DMS153 treated with DMSO at 0.1 percent for 48 hours (cell line): Measurements from ENCODE around the gene FAM131A.
A peak's percentile ranks its signal among the peaks of the same experiment; 100 is the strongest.

Source experiments
- DNase-seq: peaks from one replicate; lab custom pipeline; 2025; ENCODE audit not compliant: unreplicated experiment; lab: John Stamatoyannopoulos, UW

Gene FAM131A

GRCh38 chr3:184315871-184316661 is 21.3 kb upstream of the FAM131A start:
- no peak for DNase-seq

GRCh38 chr3:184316792-184317191 is 20.6 kb upstream of the FAM131A start:
- DNase-seq, result no peak

GRCh38 chr3:184317201-184317600 is 20.2 kb upstream of the FAM131A start:
- DNase-seq, result no peak

- peak; percentile 73 for DNase-seq
These were observed 17.3 kb upstream of the FAM131A start for GRCh38 chr3:184320104-184320445.

GRCh38 chr3:184321666-184322065 is 15.7 kb upstream of the FAM131A start:
- DNase-seq, result no peak

GRCh38 chr3:184322731-184323487 is 14.5 kb upstream of the FAM131A start:
- no peak for DNase-seq

- DNase-seq, result no peak
These were observed 13.7 kb upstream of the FAM131A start for GRCh38 chr3:184323696-184324095.

- DNase-seq, result no peak
These were observed 12.1 kb upstream of the FAM131A start for GRCh38 chr3:184325269-184325668.

- no peak for DNase-seq
These were observed 11.6 kb upstream of the FAM131A start for GRCh38 chr3:184325715-184326369.

GRCh38 chr3:184327171-184327570 is 10.2 kb upstream of the FAM131A start:
- no peak for DNase-seq

GRCh38 chr3:184328516-184328915 is 8.9 kb upstream of the FAM131A start:
- DNase-seq, result no peak

- no peak for DNase-seq
These were observed 4.9 kb upstream of the FAM131A start for GRCh38 chr3:184332370-184333090.

- DNase-seq, result no peak
These were observed 4.2 kb upstream of the FAM131A start for GRCh38 chr3:184333190-184333589.

GRCh38 chr3:184333700-184334099 is 3.7 kb upstream of the FAM131A start:
- DNase-seq, result no peak

GRCh38 chr3:184334470-184335158 is 2.8 kb upstream of the FAM131A start:
- no peak for DNase-seq

GRCh38 chr3:184335291-184335660 is 2.1 kb upstream of the FAM131A start:
- no peak for DNase-seq

- DNase-seq, result peak; percentile 46
These were observed 1.5 kb upstream of the FAM131A start for GRCh38 chr3:184335661-184336546.

- DNase-seq, result peak; percentile 53
These were observed 627 bp upstream of the FAM131A start for GRCh38 chr3:184336547-184337398.

GRCh38 chr3:184337981-184338380 is 581 bp downstream of the FAM131A start:
- no peak for DNase-seq
